ENCODE data around the gene HEY2.

Gene HEY2

GRCh38 chr6:125789576-125790357 is 40.3 kb downstream of the HEY2 start (continued):
- TF ChIP-seq PRDM6 (tag by site-specific recombination; IDR thresholded peaks at IDR 0.05) (peak; percentile 85), ZNF664 (tag by site-specific recombination; IDR thresholded peaks at IDR 0.05) (peak; percentile 77), ZNF426 (tag by site-specific recombination; IDR thresholded peaks at IDR 0.05) (no peak), ZNF48 (tag by site-specific recombination; IDR thresholded peaks at IDR 0.05) (no peak), ZNF280D (tag by site-specific recombination; IDR thresholded peaks at IDR 0.05) (no peak), GLIS1 (tag by site-specific recombination; IDR thresholded peaks at IDR 0.05) (no peak; the same call in 1 of the 2 replicates), ZNF777 (tag by site-specific recombination; IDR thresholded peaks at IDR 0.05; ENCODE audit: borderline replicate concordance) (no peak), ZNF768 (tag by site-specific recombination; IDR thresholded peaks at IDR 0.05) (0 out of 2 replicates have a peak, but pooled peaks have one; percentile 6), INSM2 (tag by site-specific recombination; IDR thresholded peaks at IDR 0.05) (no peak), OVOL3 (tag by site-specific recombination; IDR thresholded peaks at IDR 0.05) (no peak), MZF1 (tag by site-specific recombination; IDR thresholded peaks at IDR 0.05; ENCODE audit: borderline replicate concordance) (peak; percentile 98), ZNF112 (tag by site-specific recombination; IDR thresholded peaks at IDR 0.05) (no peak), ZBTB8A (tag by site-specific recombination; IDR thresholded peaks at IDR 0.05) (no peak; the same call in 1 of the 2 replicates), ZNF660 (tag by site-specific recombination; IDR thresholded peaks at IDR 0.05) (no peak), BCL6B (tag by site-specific recombination; IDR thresholded peaks at IDR 0.05) (no peak), OSR2 (tag by site-specific recombination; IDR thresholded peaks at IDR 0.05) (peak; percentile 53; the same call in 1 of the 2 replicates), ZNF549 (tag by site-specific recombination; IDR thresholded peaks at IDR 0.05) (no peak), ZNF791 (tag by site-specific recombination; IDR thresholded peaks at IDR 0.05) (no peak), YY1 (tag by site-specific recombination; IDR thresholded peaks at IDR 0.05) (no peak), ZNF324 (tag by site-specific recombination; IDR thresholded peaks at IDR 0.05) (no peak), ZNF626 (tag by site-specific recombination; IDR thresholded peaks at IDR 0.05) (no peak), ZNF449 (tag by site-specific recombination; IDR thresholded peaks at IDR 0.05) (no peak), SCRT2 (tag by site-specific recombination; IDR thresholded peaks at IDR 0.05) (peak; percentile 93), ZNF514 (tag by site-specific recombination; IDR thresholded peaks at IDR 0.05) (no peak), ZBTB49 (tag by site-specific recombination; IDR thresholded peaks at IDR 0.05; ENCODE audit: low read depth) (no peak), TRIM28 (IDR thresholded peaks at IDR 0.05; ENCODE audit: borderline replicate concordance, low read length) (peak; percentile 97), ZNF560 (tag by site-specific recombination; IDR thresholded peaks at IDR 0.05; ENCODE audit: borderline replicate concordance) (no peak), ZNF580 (tag by site-specific recombination; IDR thresholded peaks at IDR 0.05) (no peak)

Measured in HEK293 (cell line).